Measurements from ENCODE around the gene FGF22. TPM values are rescaled to one million over a fixed set of nuclear protein-coding genes. Genes with fewer than 3 reads are reported as not detected.

FGF22 gene
- total RNA-seq, 1 donor from 2014 or later: not detected

DNA sequence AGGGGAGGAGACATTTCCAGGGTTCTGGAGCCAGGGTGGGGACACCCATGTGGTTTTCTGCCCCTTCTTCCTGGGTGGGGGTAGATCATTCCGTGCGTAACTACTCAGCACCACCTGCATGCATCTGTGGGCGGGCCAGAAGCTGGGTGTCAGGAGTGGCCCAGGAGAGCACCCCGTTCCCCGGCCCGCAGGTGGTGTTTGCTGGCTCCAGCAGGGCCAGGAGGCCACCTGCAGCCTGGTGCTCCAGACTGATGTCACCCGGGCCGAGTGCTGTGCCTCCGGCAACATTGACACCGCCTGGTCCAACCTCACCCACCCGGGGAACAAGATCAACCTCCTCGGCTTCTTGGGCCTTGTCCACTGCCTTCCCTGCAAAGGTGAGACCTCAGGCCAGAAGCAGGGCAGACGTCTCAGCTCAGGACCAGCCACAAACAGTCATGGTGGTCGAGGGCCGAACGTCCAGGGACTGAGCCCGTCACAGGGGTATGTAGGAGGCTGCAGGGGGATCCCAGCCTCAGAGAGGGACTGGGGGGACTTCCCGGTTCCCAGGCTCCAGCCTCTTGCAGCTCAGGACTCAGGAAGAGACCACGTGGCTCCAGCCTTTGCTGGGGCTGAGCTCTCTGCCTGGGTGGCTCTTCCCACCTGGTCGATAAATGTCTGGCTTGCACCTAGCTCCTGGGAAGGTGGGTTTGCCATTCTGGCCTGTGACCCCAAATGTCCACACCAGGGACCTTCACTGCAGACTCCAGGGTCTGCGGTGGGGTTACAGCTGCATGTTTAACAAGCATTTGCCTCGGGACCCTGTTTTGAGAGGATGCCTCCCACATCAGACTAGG is 38.1 kb downstream of the FGF22 start:
- intact Hi-C loops (cut with micrococcal nuclease): no loop called here

DNA sequence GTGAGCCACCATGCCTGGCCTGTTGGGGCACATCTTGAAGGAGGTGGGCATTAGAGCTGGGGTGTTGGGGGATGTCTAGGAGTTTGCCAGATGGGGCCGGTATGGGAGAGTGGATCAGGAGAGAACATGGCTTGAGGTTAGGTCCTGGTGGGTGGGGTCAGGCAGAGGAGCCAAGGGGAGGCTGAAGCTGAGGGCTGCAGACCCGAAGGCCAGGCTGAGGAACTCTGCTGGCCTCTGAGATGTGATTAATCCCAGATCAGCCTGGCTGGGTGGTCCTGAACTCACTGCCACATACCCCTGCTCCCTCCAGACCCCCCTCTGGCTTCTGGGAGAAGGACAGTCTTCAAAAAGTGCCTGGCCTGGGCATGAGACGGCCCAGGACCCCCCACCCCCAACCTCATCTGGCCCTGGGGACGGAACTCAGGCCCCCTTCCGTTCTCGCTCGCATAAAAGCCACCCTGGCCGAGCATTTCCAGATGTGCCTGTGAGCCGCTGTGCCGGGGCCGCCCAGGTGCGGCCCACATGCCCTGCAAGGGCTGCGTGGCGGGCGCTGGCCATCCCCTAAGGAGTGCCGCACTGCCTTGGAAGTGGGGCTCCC is 39.2 kb downstream of the FGF22 start:
- intact Hi-C loops (cut with micrococcal nuclease): no loop called here

DNA sequence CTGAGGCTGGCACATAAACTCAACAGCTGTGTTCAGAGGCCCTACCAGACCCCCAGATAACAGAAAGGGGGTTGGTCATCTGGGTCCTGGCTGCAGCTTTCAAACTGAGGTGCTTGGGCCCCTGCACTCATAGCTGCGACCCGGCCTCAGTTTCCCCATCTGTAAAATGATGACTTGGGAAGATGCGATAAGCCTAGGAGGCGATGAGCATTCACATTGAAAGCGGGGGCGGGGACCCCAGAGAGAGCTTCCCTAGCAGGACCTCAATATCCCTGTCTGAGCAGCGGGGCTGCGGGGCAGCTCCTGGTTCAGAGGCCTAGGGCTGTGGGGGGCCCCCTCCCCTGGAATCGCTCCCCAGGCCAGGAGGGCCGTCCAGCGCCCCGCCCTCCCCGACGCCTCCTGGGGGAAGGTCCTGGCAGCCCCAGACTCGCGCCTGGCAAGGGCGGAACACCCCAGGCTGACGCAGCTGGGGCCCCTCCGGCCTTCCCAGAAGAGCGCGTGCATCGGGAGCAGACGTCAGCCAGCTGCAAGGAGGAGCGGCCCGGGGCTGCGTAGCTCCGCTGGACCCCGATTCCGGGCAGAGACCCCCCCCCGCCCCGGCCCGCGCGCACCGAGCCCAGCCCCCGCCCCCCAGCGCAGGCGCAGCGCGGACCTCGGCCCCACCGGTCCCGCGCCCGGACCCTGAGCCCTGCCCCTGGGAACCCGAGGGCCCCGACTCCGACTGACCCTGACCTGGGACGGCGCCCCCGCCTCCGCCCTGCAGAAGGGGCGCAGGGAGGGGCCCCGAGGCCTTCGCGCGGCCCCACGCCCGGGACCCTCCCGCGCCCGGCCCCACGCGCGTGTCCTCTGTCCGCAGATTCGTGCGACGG is 40.0 kb downstream of the FGF22 start:
- intact Hi-C loops (cut with micrococcal nuclease): loop anchor here (1.0 to 2.0 kb wide), 5 partner anchors 16 to 183 kb away; partner anchors contain the start of genes FGF22, PTBP1 and RNF126

DNA sequence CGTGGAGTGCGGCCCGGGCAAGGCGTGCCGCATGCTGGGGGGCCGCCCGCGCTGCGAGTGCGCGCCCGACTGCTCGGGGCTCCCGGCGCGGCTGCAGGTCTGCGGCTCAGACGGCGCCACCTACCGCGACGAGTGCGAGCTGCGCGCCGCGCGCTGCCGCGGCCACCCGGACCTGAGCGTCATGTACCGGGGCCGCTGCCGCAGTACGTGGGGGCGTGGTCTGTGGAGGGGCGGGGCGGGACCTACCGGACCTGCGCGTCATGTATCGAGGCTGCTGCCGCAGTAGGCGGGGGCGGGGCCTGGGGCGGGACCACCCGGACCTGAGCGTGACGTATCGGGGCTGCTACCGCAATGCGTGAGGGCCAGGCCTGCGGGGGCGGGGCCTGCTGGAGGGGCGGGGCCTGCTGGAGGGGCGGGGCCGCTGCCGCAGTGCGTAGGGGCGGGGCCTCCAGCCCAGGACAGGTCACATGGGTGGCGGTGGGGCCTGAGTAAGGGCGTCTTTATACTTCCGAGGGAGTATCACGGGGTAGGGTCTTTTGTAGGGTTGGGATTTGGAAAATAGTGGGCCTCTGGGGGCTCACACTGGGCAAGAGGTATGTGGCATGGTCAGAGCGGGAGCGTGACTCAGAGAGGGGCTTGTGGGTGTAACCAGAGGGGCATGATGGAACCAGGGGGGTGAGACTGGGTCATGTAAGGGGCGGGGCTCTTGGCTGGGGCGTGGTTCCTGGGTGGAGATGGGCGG is 40.8 kb downstream of the FGF22 start:
- intact Hi-C loops (cut with micrococcal nuclease): loop anchor here (1.0 to 2.0 kb wide), 5 partner anchors 17 to 182 kb away; partner anchors contain the start of genes FGF22, PTBP1 and RNF126

DNA sequence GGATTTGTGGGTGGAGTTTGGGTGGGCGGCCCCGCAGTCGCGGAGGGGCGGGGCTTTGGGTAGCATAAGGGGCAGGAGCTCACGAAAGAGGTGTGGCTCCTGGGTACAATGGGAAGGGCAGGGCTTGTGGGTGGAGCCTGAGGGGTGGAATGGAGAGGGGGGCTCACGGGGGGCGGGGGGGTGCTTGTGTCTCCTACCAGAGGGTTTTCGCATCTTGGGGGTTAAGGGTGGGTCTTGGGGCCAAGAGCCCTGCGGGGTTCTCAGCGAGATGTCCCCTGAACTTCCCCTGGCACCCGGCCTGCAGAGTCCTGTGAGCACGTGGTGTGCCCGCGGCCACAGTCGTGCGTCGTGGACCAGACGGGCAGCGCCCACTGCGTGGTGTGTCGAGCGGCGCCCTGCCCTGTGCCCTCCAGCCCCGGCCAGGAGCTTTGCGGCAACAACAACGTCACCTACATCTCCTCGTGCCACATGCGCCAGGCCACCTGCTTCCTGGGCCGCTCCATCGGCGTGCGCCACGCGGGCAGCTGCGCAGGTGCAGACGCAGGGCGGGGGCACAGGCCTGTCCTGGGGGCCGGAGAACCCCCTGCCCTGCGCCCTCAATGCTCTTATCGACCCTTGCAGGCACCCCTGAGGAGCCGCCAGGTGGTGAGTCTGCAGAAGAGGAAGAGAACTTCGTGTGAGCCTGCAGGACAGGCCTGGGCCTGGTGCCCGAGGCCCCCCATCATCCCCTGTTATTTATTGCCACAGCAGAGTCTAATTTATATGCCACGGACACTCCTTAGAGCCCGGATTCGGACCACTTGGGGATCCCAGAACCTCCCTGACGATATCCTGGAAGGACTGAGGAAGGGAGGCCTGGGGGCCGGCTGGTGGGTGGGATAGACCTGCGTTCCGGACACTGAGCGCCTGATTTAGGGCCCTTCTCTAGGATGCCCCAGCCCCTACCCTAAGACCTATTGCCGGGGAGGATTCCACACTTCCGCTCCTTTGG is 41.6 kb downstream of the FGF22 start:
- intact Hi-C loops (cut with micrococcal nuclease): loop anchor here (2.0 kb wide), 2 partner anchors 21 to 181 kb away; no protein-coding TSS in a partner anchor

DNA sequence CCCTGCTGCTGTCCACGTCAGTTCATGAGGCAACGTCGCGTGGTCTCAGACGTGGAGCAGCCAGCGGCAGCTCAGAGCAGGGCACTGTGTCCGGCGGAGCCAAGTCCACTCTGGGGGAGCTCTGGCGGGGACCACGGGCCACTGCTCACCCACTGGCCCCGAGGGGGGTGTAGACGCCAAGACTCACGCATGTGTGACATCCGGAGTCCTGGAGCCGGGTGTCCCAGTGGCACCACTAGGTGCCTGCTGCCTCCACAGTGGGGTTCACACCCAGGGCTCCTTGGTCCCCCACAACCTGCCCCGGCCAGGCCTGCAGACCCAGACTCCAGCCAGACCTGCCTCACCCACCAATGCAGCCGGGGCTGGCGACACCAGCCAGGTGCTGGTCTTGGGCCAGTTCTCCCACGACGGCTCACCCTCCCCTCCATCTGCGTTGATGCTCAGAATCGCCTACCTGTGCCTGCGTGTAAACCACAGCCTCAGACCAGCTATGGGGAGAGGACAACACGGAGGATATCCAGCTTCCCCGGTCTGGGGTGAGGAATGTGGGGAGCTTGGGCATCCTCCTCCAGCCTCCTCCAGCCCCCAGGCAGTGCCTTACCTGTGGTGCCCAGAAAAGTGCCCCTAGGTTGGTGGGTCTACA is 43.1 kb downstream of the FGF22 start:
- intact Hi-C loops (cut with micrococcal nuclease): no loop called here

DNA sequence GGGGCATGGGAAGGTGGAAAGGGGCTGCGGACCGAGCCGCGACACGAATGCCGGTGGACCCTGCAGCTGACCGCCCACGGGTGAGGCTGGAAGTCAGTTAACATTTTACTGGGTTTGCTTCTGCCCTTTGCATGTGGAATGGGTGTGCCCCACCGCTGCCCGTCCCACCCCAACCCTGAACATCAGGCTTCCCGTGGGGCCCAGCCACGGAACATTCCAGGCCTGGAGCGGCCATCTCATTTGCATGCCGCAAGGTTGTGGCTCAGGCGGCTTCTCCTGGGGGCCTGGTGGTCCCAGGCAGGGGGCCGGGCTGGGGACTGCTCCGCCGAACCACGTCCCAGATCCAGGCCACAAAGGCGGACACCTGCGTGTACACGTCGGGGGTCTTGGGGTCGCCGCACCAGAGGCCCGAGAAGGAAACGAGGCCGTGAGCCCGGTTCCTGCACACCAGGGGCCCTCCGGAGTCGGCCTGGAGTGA is 45.8 kb downstream of the FGF22 start:
- intact Hi-C loops (cut with micrococcal nuclease): no loop called here

DNA sequence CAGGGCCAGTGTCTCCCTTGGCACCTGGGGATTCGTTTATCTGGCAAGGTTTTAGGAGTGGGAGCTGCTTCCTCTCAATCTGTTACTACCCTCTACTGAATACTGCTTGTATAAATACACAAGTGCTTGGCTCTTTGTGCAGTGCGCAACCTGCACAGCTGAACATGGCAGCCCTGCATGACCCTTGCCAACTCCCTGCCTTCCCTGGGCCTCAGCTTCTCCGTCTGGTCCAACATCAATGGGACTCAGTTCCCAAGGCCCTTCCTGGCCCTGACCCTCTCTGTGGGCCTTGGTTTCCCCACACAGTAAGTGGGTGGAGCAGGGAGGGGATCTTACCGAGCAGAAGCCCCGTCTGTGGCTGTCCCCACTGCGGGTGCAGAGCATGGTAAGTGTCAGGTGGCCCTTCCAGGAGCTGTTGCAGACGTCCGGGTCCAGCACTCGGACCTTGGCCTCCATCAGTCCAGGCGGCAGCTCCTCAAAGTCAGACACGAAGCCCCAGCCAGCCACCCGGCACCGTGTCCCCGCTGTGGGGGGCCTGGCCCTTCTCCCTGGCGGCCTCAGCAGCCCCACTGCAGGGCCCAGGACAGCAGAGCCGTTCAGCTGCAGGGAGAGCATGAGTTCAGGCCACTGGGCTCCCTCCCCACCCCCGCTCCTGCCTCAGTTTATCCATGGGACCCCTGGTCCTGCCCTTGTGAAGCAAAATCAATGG is 47.1 kb downstream of the FGF22 start:
- intact Hi-C loops (cut with micrococcal nuclease): no loop called here

- intact Hi-C loops (cut with micrococcal nuclease): no loop called here
These were observed 48.0 kb downstream of the FGF22 start for GRCh38 chr19:687569-688166.

- intact Hi-C loops (cut with micrococcal nuclease): no loop called here
These were observed 48.5 kb downstream of the FGF22 start for GRCh38 chr19:688214-688613.

DNA sequence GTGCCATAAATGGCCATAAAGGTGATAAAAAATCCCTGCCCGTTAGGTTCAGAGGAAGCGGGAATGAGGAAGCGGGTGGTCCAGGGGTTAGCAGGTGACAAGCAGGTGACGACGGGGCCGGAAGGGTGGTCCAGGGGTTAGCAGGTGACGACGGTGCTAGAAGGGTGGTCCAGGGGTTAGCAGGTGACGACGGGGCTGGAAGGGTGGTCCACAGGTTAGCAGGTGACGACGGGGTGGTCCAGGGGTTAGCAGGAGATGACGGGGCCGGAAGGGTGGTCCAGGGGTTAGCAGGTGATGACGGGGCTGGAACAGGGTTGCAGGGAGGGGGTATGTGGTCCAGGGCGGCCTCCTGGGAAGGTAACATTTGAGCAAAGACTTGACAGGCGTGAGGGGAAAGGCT is 49.3 kb downstream of the FGF22 start:
- intact Hi-C loops (cut with micrococcal nuclease): no loop called here

DNA sequence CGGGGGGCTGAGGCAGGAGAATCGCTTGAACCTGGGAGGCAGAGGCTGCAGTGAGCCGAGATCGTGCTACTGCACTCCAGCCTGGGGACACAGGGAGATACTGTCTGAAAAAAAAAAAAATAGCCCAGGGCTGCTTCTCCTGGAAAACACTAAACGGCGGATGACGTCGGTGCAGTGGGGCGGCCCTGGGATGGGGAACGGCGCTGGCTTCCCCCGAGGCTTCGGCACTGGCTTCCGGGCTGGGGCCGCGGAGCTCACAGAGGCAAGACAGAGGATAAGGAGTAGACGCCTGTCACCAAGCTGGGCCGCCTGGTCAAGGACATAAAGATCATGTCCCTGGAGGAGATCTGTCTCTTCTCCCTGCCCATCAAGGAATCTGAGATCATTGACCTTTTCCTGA is 50.5 kb downstream of the FGF22 start:
- intact Hi-C loops (cut with micrococcal nuclease): no loop called here

Other genes starting within 250 kb of the FGF22 start
- gene C2CD4C, start 230.7 kb upstream of the FGF22 start, total RNA-seq: 0.05 and 0.09 TPM in 2 replicates
- gene SHC2, start 178.8 kb upstream of the FGF22 start, total RNA-seq: not detected in 2 replicates
- gene MADCAM1, start 143.4 kb upstream of the FGF22 start, total RNA-seq: 0.18 and 0.36 TPM in 2 replicates
- gene TPGS1, start 132.4 kb upstream of the FGF22 start, total RNA-seq: 20.0 and 21.8 TPM in 2 replicates
- gene CDC34, start 108.1 kb upstream of the FGF22 start, total RNA-seq: 39.8 and 43.5 TPM in 2 replicates
- gene GZMM, start 95.8 kb upstream of the FGF22 start, total RNA-seq: 44.5 and 48.2 TPM in 2 replicates
- gene BSG, start 67.3 kb upstream of the FGF22 start, total RNA-seq: 226 and 237 TPM in 2 replicates
- gene HCN2, start 50.0 kb upstream of the FGF22 start, total RNA-seq: 1.5 and 1.9 TPM in 2 replicates
- gene POLRMT, start 6.3 kb upstream of the FGF22 start, total RNA-seq: 50.6 and 53.9 TPM in 2 replicates
- 74.1 and 80.9 TPM in 2 replicates for gene RNF126, start 23.3 kb downstream of the FGF22 start, total RNA-seq
- 2.5 and 3.3 TPM in 2 replicates for gene FSTL3, start 36.5 kb downstream of the FGF22 start, total RNA-seq
- not detected in 2 replicates for gene PRSS57, start 55.6 kb downstream of the FGF22 start, total RNA-seq
- gene PALM, start 69.1 kb downstream of the FGF22 start, total RNA-seq: not detected in 2 replicates
- not detected in 2 replicates for gene MISP, start 111.2 kb downstream of the FGF22 start, total RNA-seq
- gene PTBP1, start 157.6 kb downstream of the FGF22 start, total RNA-seq: 616 and 655 TPM in 2 replicates
- gene PLPPR3, start 182.1 kb downstream of the FGF22 start, total RNA-seq: not detected in 2 replicates
- not detected in 2 replicates for gene AZU1, start 188.0 kb downstream of the FGF22 start, total RNA-seq
- gene PRTN3, start 201.1 kb downstream of the FGF22 start, total RNA-seq: not detected in 2 replicates
- not detected in 2 replicates for gene ELANE, start 212.4 kb downstream of the FGF22 start, total RNA-seq
- gene CFD, start 219.8 kb downstream of the FGF22 start, total RNA-seq: 2.3 and 2.5 TPM in 2 replicates